Stimulated activated naive B cell treated with anti-CD40 and anti-IgM and Interleukin-4, amounts not matched to agents 10 μg/mL and 1 μg/mL and 100 μg/mL, for 72 hours (primary cell): ENCODE results near the gene OCA2.
"Not testable (repeated sequence)": the region's sequence is repeated elsewhere in the genome, so short reads cannot be mapped to it uniquely, and the experiment has no call there.

Source experiments
- ATAC-seq, 2 donors: fragments of 150-1000 bp; cut with Tn5 transposase; replicated peaks; 2 replicates each; pipeline ENCODE4 v1.10.0; 2021; ENCODE audit warnings: moderate library complexity in 1 of 2
- DNase-seq: peaks from one replicate; pipeline ENCODE4 v3.0.0; 2021
- H3K27ac Mint-ChIP-seq: one replicate; pipeline ENCODE4 v1.8.0; 2022; ENCODE audit warnings: mild to moderate bottlenecking, mixed read lengths
- H3K27me3 Mint-ChIP-seq, 2 donors: one replicate each; pipeline ENCODE4 v1.8.0; 2022; ENCODE audit warnings: mixed read lengths in 2 of 2
- H3K36me3 Mint-ChIP-seq, 2 donors: one replicate each; pipeline ENCODE4 v1.8.0; 2022; ENCODE audit warnings: mixed read lengths in 2 of 2, mild to moderate bottlenecking in 1 of 2
- H3K4me1 Mint-ChIP-seq, 2 donors: one replicate each; pipeline ENCODE4 v1.8.0; 2022; ENCODE audit warnings: mixed read lengths in 2 of 2, mild to moderate bottlenecking in 1 of 2
- H3K4me3 Mint-ChIP-seq, 2 donors: one replicate each; pipeline ENCODE4 v1.8.0; 2022; ENCODE audit warnings: mild to moderate bottlenecking in 2 of 2, mixed read lengths in 2 of 2, moderate library complexity in 1 of 2
- H3K9me3 Mint-ChIP-seq, 2 donors: one replicate each; pipeline ENCODE4 v1.8.0; 2022; ENCODE audit warnings: mixed read lengths in 2 of 2, mild to moderate bottlenecking in 1 of 2

Gene OCA2

DNA sequence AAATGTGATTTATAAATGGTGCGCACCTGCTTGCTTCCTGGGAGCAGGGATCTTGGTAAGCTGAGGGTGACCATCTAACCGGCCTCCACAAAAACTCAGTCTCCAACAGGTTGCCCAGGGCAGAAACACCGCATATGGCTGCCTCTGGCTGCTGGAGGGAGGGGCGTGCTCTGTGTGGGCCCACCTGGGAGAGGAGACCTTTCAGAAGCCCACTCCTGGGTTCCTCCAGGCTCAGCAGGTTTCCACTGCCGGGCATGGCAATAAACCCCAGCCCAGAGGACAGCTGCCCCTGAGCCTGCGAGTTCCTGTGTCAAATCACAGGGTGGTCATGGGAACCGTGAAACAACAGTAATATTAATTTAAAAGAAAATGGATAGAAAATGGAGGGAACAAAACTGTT, 85.6 kb downstream of the OCA2 start:
- H3K9me3 Mint-ChIP-seq, result peaks cover 0 to under 1% of the 10 kb centered on the region in 2 donors
- H3K4me1 Mint-ChIP-seq, result peaks cover 0 to 9% of the 10 kb centered on the region in 2 donors
- DNase-seq, result no peak

GRCh38 chr15:28012231-28012630, 86.9 kb downstream of the OCA2 start:
- Mint-ChIP-seq H3K27ac (no peak overlapping the region), H3K4me3 (no peak overlapping the region), H3K27me3 (no peaks in the 10 kb centered on the region), H3K36me3 (no peaks in the 10 kb centered on the region), H3K4me1 (peaks cover 0 to 3% of the 10 kb centered on the region in 2 donors), H3K9me3 (peaks cover 0 to 4% of the 10 kb centered on the region in 2 donors)
- DNase-seq (no peak), ATAC-seq (no peak)

More for the DNA sequence above, 85.6 kb downstream of the OCA2 start:
- no peak for ATAC-seq
- Mint-ChIP-seq H3K27ac (no peak overlapping the region), H3K36me3 (no peaks in the 10 kb centered on the region), H3K27me3 (peaks cover 0 to 4% of the 10 kb centered on the region in 2 donors), H3K4me3 (no peak overlapping the region)

DNA sequence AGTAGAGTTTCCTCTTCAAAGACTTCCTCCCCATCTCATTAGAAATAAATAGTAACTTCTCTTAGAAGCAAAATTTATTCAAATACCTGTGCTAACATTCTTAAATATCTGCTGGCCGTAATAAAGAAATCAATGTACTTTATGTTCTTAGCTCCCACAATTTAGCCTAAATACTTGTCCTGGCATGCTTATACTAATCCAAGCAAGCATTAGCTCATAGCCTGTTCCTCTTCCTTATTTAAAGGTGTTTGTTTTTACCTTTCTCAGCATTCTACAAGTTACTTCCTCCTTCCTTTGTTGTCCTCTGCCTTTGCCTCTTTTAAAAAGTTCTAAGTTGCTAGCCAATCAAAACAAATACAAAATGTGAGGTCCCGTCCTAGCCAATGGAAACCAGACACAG, 90.9 kb downstream of the OCA2 start:
- H3K27ac Mint-ChIP-seq, H3K4me1 Mint-ChIP-seq, H3K4me3 Mint-ChIP-seq, DNase-seq, H3K9me3 Mint-ChIP-seq, H3K36me3 Mint-ChIP-seq, ATAC-seq: not testable (repeated sequence)
- peaks cover 9 to 15% of the 10 kb centered on the region in 2 donors for H3K27me3 Mint-ChIP-seq

GRCh38 chr15:28006116-28006905, 92.8 kb downstream of the OCA2 start:
- DNase-seq (no peak), ATAC-seq (no peak)
- peaks cover 9 to 15% of the 10 kb centered on the region in 2 donors for H3K27me3 Mint-ChIP-seq
- H3K9me3 Mint-ChIP-seq, result peaks cover 0 to 6% of the 10 kb centered on the region in 2 donors
- H3K36me3 Mint-ChIP-seq, result peaks cover 0 to 3% of the 10 kb centered on the region in 2 donors
- no peak overlapping the region for H3K4me3 Mint-ChIP-seq
- H3K27ac Mint-ChIP-seq, result no peak overlapping the region
- no peaks in the 10 kb centered on the region for H3K4me1 Mint-ChIP-seq

DNA sequence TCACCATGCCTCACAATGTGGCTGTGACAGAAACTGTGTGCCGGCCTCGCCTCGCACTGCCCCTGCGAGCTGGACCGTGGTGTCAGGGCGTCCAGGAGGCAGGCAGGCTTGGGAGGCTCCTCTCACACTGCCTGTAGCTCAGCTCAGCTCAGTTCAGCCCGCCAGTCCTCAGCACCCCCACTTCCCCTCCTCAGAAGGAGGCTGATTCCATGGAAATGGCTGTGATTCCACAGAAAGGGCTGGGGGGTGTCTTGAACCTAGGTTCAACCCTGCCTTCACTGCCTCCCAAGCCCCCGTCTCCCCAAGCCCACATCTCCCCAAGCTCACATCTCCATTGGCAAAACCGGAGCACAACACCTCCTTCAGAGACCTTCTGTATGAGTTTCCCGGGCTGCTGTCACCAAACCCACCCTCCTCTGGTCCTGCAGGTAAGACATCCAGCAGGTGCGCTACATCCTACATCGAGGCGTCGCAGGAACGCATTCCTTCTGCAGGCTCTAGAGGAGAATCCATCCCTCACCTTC, 94.0 kb downstream of the OCA2 start:
- Mint-ChIP-seq H3K9me3 (peaks cover 0 to 6% of the 10 kb centered on the region in 2 donors), H3K4me3 (no peak overlapping the region), H3K27me3 (peaks cover 9 to 15% of the 10 kb centered on the region in 2 donors), H3K4me1 (no peaks in the 10 kb centered on the region), H3K36me3 (peaks cover 0 to 3% of the 10 kb centered on the region in 2 donors), H3K27ac (no peak overlapping the region)
- DNase-seq (no peak), ATAC-seq (no peak)

GRCh38 chr15:28004143-28005003, 94.7 kb downstream of the OCA2 start:
- Mint-ChIP-seq H3K27me3 (peaks cover 9 to 15% of the 10 kb centered on the region in 2 donors), H3K36me3 (peaks cover 0 to 3% of the 10 kb centered on the region in 2 donors), H3K4me1 (no peaks in the 10 kb centered on the region), H3K9me3 (peaks cover 0 to 6% of the 10 kb centered on the region in 2 donors), H3K27ac (no peak overlapping the region), H3K4me3 (no peak overlapping the region)
- DNase-seq (no peak), ATAC-seq (no peak)

GRCh38 chr15:28003302-28004037, 95.6 kb downstream of the OCA2 start:
- no peaks in the 10 kb centered on the region for H3K4me1 Mint-ChIP-seq
- H3K27me3 Mint-ChIP-seq, result peaks cover 9 to 15% of the 10 kb centered on the region in 2 donors
- no peak for ATAC-seq
- no peak for DNase-seq
- peaks cover 0 to 3% of the 10 kb centered on the region in 2 donors for H3K36me3 Mint-ChIP-seq
- no peak overlapping the region for H3K27ac Mint-ChIP-seq
- no peak overlapping the region for H3K4me3 Mint-ChIP-seq
- peaks cover 0 to 5% of the 10 kb centered on the region in 2 donors for H3K9me3 Mint-ChIP-seq

DNA sequence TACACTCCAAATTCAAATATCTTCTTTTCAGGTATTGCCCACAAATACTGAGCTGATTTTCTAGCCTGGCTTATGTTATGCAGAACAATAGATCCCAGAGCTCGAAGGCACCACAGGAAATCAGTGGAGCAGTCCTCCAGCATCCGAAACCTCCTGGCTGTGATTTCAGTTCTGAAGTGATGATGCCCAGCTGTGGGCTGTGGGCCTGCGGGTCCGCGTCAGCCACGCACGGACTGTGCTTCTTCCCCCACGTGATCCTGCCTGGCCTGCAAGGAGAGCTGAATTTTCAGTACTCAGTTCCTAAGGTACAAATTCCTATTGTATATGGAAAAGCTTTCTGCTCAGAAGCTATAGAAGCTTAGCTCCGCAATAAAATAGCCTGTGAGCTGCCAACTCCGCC, 96.2 kb downstream of the OCA2 start:
- Mint-ChIP-seq H3K4me3 (no peak overlapping the region), H3K4me1 (no peaks in the 10 kb centered on the region), H3K36me3 (peaks cover 0 to 3% of the 10 kb centered on the region in 2 donors), H3K9me3 (peaks cover 0 to 2% of the 10 kb centered on the region in 2 donors), H3K27ac (no peak overlapping the region), H3K27me3 (peaks cover 9 to 15% of the 10 kb centered on the region in 2 donors)
- ATAC-seq (no peak), DNase-seq (no peak)

DNA sequence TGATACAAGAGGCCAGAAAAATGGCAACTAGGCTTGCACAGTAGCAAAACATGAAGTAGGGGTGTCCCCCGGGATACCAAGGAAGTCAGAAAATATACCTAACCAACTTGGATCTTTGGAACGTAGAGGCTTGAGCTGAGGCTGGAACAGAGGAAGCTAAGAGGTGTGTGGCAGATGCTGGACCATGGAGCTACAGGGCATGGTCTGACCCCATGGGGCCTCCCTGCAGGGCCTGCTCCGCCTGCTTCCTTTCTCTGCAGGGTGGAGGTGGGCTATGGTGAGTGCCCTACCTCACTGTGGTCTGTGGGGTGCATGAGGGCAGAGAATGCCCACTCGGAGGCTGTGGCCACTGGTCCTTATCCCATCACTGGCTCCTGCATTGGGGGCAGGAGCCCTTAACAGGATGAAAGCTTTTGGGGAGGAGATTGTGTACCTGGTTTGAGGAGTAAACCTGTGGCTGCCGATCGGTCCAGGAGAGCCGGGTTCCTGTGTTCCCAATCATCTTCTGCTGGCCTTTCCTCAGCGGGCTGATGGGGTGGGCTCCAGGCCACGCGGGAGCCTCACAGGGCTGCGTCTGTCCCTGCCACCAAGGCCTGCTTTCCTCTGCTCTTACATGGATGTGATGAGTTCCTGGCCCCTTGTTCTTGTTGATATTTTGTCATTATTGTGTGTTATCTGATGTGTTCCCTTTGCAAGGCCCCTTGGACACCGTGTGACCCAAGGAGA, 96.8 kb downstream of the OCA2 start:
- DNase-seq, result no peak
- no peaks in the 10 kb centered on the region for H3K4me1 Mint-ChIP-seq
- peaks cover 9 to 15% of the 10 kb centered on the region in 2 donors for H3K27me3 Mint-ChIP-seq
- H3K27ac Mint-ChIP-seq, result no peak overlapping the region
- H3K9me3 Mint-ChIP-seq, result peaks cover 0 to 2% of the 10 kb centered on the region in 2 donors
- ATAC-seq, result no peak
- H3K36me3 Mint-ChIP-seq, result peaks cover 0 to 3% of the 10 kb centered on the region in 2 donors
- no peak overlapping the region for H3K4me3 Mint-ChIP-seq

DNA sequence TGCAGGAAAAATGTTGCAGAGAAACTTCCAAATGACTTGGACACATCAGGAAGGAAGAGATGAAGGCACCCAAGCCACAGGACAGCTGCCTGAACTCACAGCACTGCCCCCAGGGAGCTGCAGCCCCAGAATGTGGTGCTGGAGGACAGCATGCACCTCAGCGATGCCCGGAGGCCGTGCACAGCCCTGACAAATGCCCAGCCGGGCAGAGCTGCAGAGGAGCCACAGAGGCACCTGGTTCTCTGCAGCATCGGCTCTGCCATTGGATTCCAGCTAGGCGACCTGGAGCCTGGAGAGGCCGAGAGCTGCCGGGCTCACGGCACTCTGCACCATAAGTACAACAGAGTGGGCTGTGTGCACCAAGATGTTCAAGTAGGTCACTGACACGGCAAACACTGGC, 97.5 kb downstream of the OCA2 start:
- Mint-ChIP-seq H3K9me3 (peaks cover 5 to 6% of the 10 kb centered on the region in 2 donors), H3K27me3 (peaks cover 9 to 21% of the 10 kb centered on the region in 2 donors), H3K4me1 (no peaks in the 10 kb centered on the region), H3K36me3 (peaks cover 3 to 6% of the 10 kb centered on the region in 2 donors), H3K27ac (no peak overlapping the region), H3K4me3 (no peak overlapping the region)
- no peak for DNase-seq
- no peak for ATAC-seq

GRCh38 chr15:27993996-27994780, 104.9 kb downstream of the OCA2 start:
- Mint-ChIP-seq H3K4me3 (no peak overlapping the region), H3K27ac (no peak overlapping the region), H3K27me3 (peaks cover 14 to 18% of the 10 kb centered on the region in 2 donors), H3K36me3 (peaks cover 3 to 5% of the 10 kb centered on the region in 2 donors), H3K4me1 (no peaks in the 10 kb centered on the region), H3K9me3 (peaks cover 5 to 7% of the 10 kb centered on the region in 2 donors)
- ATAC-seq, result no peak
- DNase-seq, result no peak

- Mint-ChIP-seq H3K4me1 (no peaks in the 10 kb centered on the region), H3K27me3 (peaks cover 14 to 18% of the 10 kb centered on the region in 2 donors), H3K36me3 (peaks cover 3 to 5% of the 10 kb centered on the region in 2 donors), H3K9me3 (peaks cover 5 to 7% of the 10 kb centered on the region in 2 donors), H3K4me3 (no peak overlapping the region), H3K27ac (no peak overlapping the region)
- ATAC-seq, result no peak
- DNase-seq, result no peak
Measured at GRCh38 chr15:27993544-27993943, 105.6 kb downstream of the OCA2 start.
